Smooth muscle cell (in vitro differentiated cells): ENCODE measurements around the gene FLNB. TPM values are rescaled to one million over a fixed set of nuclear protein-coding genes. Genes with fewer than 3 reads are reported as not detected.

Source experiments
- DNase-seq: peaks from one replicate; lab custom pipeline; 2025; ENCODE audit not compliant: unreplicated experiment; lab: John Stamatoyannopoulos, UW
- H2AFZ ChIP-seq: fragments of 200-600 bp; sonication (generic); 2 replicates; pipeline ENCODE4 v1.6.0; 2016; ENCODE audit warnings: antibody characterized with exemption, low read depth, mild to moderate bottlenecking
- H3F3A ChIP-seq: fragments of 200-600 bp; sonication (generic); 2 replicates; pipeline ENCODE4 v1.6.0; 2017; ENCODE audit warnings: antibody characterized with exemption, low read depth
- H3K27ac ChIP-seq: fragments of 200-600 bp; sonication (generic); 2 replicates; pipeline ENCODE4 v1.5.1; 2016; ENCODE audit warnings: low read depth, mild to moderate bottlenecking
- H3K27me3 ChIP-seq: fragments of 200-600 bp; sonication (generic); 2 replicates; pipeline ENCODE4 v1.6.1; 2016; ENCODE audit warnings: low read depth, mild to moderate bottlenecking
- H3K36me3 ChIP-seq: fragments of 200-600 bp; sonication (generic); 2 replicates; pipeline ENCODE4 v1.5.1; 2016; ENCODE audit warnings: low read depth
- H3K4me1 ChIP-seq: fragments of 200-600 bp; sonication (generic); 2 replicates; pipeline ENCODE4 v1.5.1; 2016; ENCODE audit warnings: low read depth
- H3K4me2 ChIP-seq: fragments of 200-600 bp; sonication (generic); 2 replicates; pipeline ENCODE4 v1.6.0; 2016; ENCODE audit warnings: mild to moderate bottlenecking
- H3K4me3 ChIP-seq: fragments of 200-600 bp; sonication (generic); 2 replicates; pipeline ENCODE4 v1.5.1; 2016; ENCODE audit warnings: mild to moderate bottlenecking
- H3K79me2 ChIP-seq: fragments of 200-600 bp; sonication (generic); 2 replicates; pipeline ENCODE4 v1.6.0; 2016; ENCODE audit warnings: low read depth, mild to moderate bottlenecking
- H3K9ac ChIP-seq: fragments of 200-600 bp; sonication (generic); 2 replicates; pipeline ENCODE4 v1.6.0; 2016; ENCODE audit warnings: low read depth
- H3K9me3 ChIP-seq: fragments of 200-600 bp; sonication (generic); replicated peaks from 2 replicates; pipeline ENCODE4 v1.5.1; 2016; ENCODE audit warnings: low read depth
- H4K20me1 ChIP-seq: fragments of 200-600 bp; sonication (generic); 2 replicates; pipeline ENCODE4 v1.6.0; 2016; ENCODE audit warnings: low read depth
- WGBS: methylation state at CpG from one replicate; pipeline ENCODE4 v1.1.7; 2016; ENCODE audit warnings: low lambda C conversion rate; 5-methylcytosine and 5-hydroxymethylcytosine counted together
- polyA plus RNA-seq: library from polyadenylated mRNA; unstranded; fragments of >200 nt; fragmentation: Nextera tagmentation; extraction: Ambion mirVana; gene quantifications from 2 replicates; pipeline ENCODE4 v1.2.1, GENCODE V29; 2016
- total RNA-seq: library from RNA; depleted of rRNA; stranded (reverse); fragments of >200 nt; gene quantifications from 2 replicates; pipeline ENCODE4 v1.2.3, GENCODE V29; 2014
- TF ChIP-seq, protein P1 (sequence below): fragments of 200-600 bp; sonication (generic); IDR thresholded peaks from 2 replicates; pipeline ENCODE4 v1.5.1; 2017; ENCODE audit warnings: borderline replicate concordance, mild to moderate bottlenecking, antibody characterized with exemption; ENCODE audit not compliant: insufficient read depth, poor library complexity, severe bottlenecking

The FLNB gene
- total and polyA plus RNA-seq, 2 experiments from 2014 or later: 52.7 to 145 TPM

DNA sequence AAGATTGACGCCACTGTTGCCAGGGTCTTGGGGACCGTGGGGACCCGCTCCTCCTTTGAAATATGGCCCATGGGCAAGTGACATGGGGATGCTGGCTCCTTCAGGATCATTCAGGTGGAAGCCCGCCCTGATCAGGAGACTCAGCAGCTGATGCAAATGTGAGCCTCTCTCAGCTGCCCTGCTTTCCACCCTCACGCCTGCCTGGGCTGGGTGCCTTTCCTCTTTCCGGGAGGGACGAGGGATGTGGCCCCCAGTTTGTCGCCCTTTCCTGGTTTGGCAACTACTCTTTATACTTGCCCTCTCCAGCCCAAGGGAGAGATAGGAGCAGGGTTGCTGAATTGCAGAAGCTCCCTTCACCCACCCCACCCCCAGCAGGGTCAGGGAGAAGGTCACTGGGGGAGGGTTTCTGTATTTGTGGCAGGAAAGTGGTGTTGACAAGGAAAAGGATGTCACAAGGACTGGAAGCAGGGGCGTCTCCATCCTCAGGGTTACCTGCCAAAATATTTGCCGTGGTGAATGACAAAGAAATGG lies 180.8 kb downstream of the FLNB start:
- TF ChIP-seq, protein P1, sequence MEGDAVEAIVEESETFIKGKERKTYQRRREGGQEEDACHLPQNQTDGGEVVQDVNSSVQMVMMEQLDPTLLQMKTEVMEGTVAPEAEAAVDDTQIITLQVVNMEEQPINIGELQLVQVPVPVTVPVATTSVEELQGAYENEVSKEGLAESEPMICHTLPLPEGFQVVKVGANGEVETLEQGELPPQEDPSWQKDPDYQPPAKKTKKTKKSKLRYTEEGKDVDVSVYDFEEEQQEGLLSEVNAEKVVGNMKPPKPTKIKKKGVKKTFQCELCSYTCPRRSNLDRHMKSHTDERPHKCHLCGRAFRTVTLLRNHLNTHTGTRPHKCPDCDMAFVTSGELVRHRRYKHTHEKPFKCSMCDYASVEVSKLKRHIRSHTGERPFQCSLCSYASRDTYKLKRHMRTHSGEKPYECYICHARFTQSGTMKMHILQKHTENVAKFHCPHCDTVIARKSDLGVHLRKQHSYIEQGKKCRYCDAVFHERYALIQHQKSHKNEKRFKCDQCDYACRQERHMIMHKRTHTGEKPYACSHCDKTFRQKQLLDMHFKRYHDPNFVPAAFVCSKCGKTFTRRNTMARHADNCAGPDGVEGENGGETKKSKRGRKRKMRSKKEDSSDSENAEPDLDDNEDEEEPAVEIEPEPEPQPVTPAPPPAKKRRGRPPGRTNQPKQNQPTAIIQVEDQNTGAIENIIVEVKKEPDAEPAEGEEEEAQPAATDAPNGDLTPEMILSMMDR: no peak
- Histone ChIP-seq H2AFZ (no peak overlapping the region), H4K20me1 (no peaks in the 10 kb centered on the region), H3F3A (no peaks in the 10 kb centered on the region), H3K4me1 (no peaks in the 10 kb centered on the region), H3K27me3 (no peaks in the 10 kb centered on the region), H3K36me3 (no peaks in the 10 kb centered on the region), H3K27ac (no peak overlapping the region), H3K9me3 (no peaks in the 10 kb centered on the region), H3K79me2 (no peaks in the 10 kb centered on the region), H3K4me3 (no peak overlapping the region), H3K9ac (no peak overlapping the region), H3K4me2 (no peak overlapping the region)
- WGBS: 88% methylated on average over 10 of the region's 10 CpGs
- no peak for DNase-seq

DNA sequence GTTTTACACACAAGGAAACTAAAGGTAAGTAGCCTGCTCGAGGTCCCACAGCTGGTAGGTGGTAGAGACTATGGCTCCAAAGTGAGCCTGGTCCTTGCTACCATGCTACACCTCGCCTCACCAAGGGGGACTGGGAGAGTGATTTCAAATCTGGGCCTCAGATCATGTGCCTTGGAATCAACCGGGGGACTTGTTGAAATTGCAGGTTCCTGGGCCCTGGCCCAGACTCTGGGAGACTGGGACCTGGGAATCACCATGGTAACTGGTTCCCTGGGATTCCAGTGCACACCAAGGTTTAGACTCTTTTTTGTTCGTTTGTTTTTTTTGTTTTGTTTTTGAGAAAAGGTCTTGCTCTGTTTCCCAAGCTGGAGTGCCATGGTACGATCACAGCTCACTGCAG lies 181.5 kb downstream of the FLNB start:
- H3K79me2 ChIP-seq: no peaks in the 10 kb centered on the region
- H3K27ac ChIP-seq: no peak overlapping the region
- TF ChIP-seq, protein P1: no peak
- H3K27me3 ChIP-seq: no peaks in the 10 kb centered on the region
- H4K20me1 ChIP-seq: no peaks in the 10 kb centered on the region
- H2AFZ ChIP-seq: no peak overlapping the region
- no peak overlapping the region for H3K4me2 ChIP-seq
- no peak overlapping the region for H3K9ac ChIP-seq
- no peaks in the 10 kb centered on the region for H3K4me1 ChIP-seq
- H3K4me3 ChIP-seq: no peak overlapping the region
- WGBS: 90% methylated on average over 5 of the region's 5 CpGs
- H3K9me3 ChIP-seq: no peaks in the 10 kb centered on the region
- no peaks in the 10 kb centered on the region for H3K36me3 ChIP-seq
- no peaks in the 10 kb centered on the region for H3F3A ChIP-seq
- DNase-seq: no peak

GRCh38 chr3:58190291-58190690 lies 182.1 kb downstream of the FLNB start:
- H3K4me2 ChIP-seq: no peak overlapping the region
- no peaks in the 10 kb centered on the region for H3F3A ChIP-seq
- H3K9ac ChIP-seq: no peak overlapping the region
- no peak overlapping the region for H3K4me3 ChIP-seq
- H2AFZ ChIP-seq: no peak overlapping the region
- H3K9me3 ChIP-seq: no peaks in the 10 kb centered on the region
- WGBS: 97% methylated on average over 4 of the region's 4 CpGs
- TF ChIP-seq, protein P1: no peak
- H3K27me3 ChIP-seq: no peaks in the 10 kb centered on the region
- H4K20me1 ChIP-seq: no peaks in the 10 kb centered on the region
- no peaks in the 10 kb centered on the region for H3K79me2 ChIP-seq
- DNase-seq: no peak
- H3K36me3 ChIP-seq: no peaks in the 10 kb centered on the region
- no peak overlapping the region for H3K27ac ChIP-seq
- no peaks in the 10 kb centered on the region for H3K4me1 ChIP-seq

DNA sequence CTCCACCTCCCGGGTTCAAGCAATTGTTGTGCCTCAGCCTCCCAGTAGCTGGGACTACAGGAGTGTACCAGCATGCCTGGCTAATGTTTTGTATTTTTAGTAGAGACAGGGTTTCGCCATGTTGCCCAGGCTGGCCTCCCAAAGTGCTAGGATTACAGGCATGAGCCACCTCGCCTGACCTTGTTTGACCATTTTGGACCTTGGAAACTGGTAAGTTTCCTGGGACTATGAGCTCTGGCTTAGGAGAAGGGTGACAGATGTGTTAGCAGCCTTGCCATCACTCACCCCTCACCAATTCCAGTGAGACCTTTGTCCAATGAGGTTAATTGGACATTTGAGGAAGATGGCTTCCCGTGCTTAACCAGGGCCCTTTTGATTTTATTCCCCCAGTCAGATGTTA lies 182.7 kb downstream of the FLNB start:
- Histone ChIP-seq H3K27ac (no peak overlapping the region), H3K4me1 (no peaks in the 10 kb centered on the region), H3F3A (no peaks in the 10 kb centered on the region), H4K20me1 (no peaks in the 10 kb centered on the region), H3K36me3 (no peaks in the 10 kb centered on the region), H3K9me3 (no peaks in the 10 kb centered on the region), H3K4me3 (no peak overlapping the region), H3K79me2 (no peaks in the 10 kb centered on the region), H3K27me3 (no peaks in the 10 kb centered on the region), H2AFZ (no peak overlapping the region), H3K9ac (no peak overlapping the region), H3K4me2 (no peak overlapping the region)
- no peak for DNase-seq
- TF ChIP-seq, protein P1: no peak
- WGBS: 95% methylated on average over 4 of the region's 4 CpGs
